ENCODE results near the gene RGL2. TPM values are rescaled to one million over a fixed set of nuclear protein-coding genes. Genes with fewer than 3 reads are reported as not detected.
A peak's percentile ranks its signal among the peaks of the same experiment; 100 is the strongest.

Gene RGL2
- total and polyA plus RNA-seq, 2 of the 13 experiments (the other 11 are each of a cell fraction or from before 2014, with no cell fraction given), result 22.9 to 47.4 TPM

DNA sequence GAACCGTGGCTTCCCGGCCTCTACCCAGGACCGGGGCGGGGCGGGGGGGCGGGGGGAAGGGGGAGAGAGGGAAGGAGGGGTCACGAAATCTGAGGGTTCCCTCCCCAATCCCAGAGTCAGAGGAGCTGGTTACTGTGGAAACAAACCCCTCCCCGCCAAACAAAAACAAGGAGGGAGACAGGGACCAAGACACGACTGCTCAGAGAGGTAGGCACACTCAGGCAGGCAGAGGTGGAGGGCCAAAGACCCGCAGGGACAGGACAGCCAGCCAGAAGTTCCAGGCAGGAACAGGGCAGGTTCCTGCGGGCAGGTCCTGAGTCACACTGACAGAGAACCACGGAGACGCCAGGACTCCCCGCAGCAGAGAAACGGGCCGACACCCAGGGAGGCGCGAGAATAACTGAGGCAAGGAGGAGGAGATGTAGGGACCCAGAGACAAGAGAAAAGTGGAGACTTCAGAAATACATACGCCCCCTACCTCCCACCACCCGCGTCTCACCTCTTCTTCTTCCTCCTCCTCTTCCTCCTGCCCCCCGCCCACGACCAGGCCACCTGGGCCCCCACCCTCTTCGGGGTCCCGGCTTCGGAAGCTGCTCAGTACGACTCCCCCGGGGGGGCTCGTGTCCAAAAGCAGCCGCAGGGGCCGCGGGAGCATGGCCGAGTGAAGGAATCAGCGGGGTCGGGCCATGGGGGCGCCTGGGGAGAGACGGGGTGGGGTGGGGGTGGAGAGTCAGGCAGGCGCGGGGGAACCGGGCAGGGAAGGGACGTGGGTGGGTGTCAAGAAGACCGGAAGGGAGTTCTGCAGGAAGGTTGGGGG, 578 bp downstream of the RGL2 start (continued):
- TF ChIP-seq ZNF280D (CRISPR knock-in tag; IDR thresholded peaks at IDR 0.05) (no peak), ZNF264 (CRISPR knock-in tag; IDR thresholded peaks at IDR 0.05) (no peak), BRD4 (CRISPR knock-in tag; IDR thresholded peaks at IDR 0.05) (no peak), ZNF136 (CRISPR knock-in tag; IDR thresholded peaks at IDR 0.05; ENCODE audit: low read depth) (no peak), PAX8 (CRISPR knock-in tag; IDR thresholded peaks at IDR 0.05; ENCODE audit: borderline replicate concordance) (no peak), RNF219 (CRISPR knock-in tag; IDR thresholded peaks at IDR 0.05) (no peak), PHF21A (CRISPR knock-in tag; IDR thresholded peaks at IDR 0.05) (no peak), MTERF4 (CRISPR knock-in tag; IDR thresholded peaks at IDR 0.05) (no peak), MBNL3 (CRISPR knock-in tag; conservative IDR thresholded peaks at IDR 0.05) (no peak), MIER3 (CRISPR knock-in tag; IDR thresholded peaks at IDR 0.05; ENCODE audit: borderline replicate concordance) (no peak), ZNF563 (CRISPR knock-in tag; IDR thresholded peaks at IDR 0.05) (no peak), KDM5A (IDR thresholded peaks at IDR 0.05; ENCODE audit: borderline replicate concordance, low read length) (no peak; the same call in 1 of the 2 replicates), ATAD3A (CRISPR knock-in tag; IDR thresholded peaks at IDR 0.05) (no peak), NRL (CRISPR knock-in tag; IDR thresholded peaks at IDR 0.05; ENCODE audit: borderline replicate concordance) (no peak), ONECUT2 (CRISPR knock-in tag; IDR thresholded peaks at IDR 0.05) (no peak), ZBTB7A (CRISPR knock-in tag; IDR thresholded peaks at IDR 0.05) (no peak), RORA (CRISPR knock-in tag; IDR thresholded peaks at IDR 0.05) (no peak), HCFC1 (IDR thresholded peaks at IDR 0.05; ENCODE audit: low read depth, low read length) (no peak), ZNF547 (CRISPR knock-in tag; IDR thresholded peaks at IDR 0.05) (no peak), RFX3 (CRISPR knock-in tag; IDR thresholded peaks at IDR 0.05) (peak; percentile 36; the same call in 1 of the 2 replicates), FIP1L1 (IDR thresholded peaks at IDR 0.05; ENCODE audit: borderline replicate concordance, insufficient read depth, low read depth, low read length) (0 out of 2 replicates have a peak, but pooled peaks have one; percentile 15)
- TF ChIP-seq, protein P1, sequence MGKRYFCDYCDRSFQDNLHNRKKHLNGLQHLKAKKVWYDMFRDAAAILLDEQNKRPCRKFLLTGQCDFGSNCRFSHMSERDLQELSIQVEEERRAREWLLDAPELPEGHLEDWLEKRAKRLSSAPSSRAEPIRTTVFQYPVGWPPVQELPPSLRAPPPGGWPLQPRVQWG (CRISPR knock-in tag; IDR thresholded peaks at IDR 0.05; ENCODE audit: borderline replicate concordance, low read depth), result no peak
- TF ChIP-seq, protein P2, sequence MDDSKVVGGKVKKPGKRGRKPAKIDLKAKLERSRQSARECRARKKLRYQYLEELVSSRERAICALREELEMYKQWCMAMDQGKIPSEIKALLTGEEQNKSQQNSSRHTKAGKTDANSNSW (CRISPR knock-in tag; IDR thresholded peaks at IDR 0.05; ENCODE audit: borderline replicate concordance), result no peak

Data from HepG2 (cell line).